B cell (primary cell): ENCODE data around the gene COG5. TPM values are rescaled to one million over a fixed set of nuclear protein-coding genes. Genes with fewer than 3 reads are reported as not detected.

ENCODE experiments used
- ATAC-seq: fragments of 200-7000 bp; cut with Tn5 transposase; one replicate; pipeline ENCODE4 v1.10.0; 2021; ENCODE audit warnings: low read depth, mild to moderate bottlenecking, moderate number of reproducible peaks, moderate library complexity
- CTCF ChIA-PET: fragments of 350-600 bp; sonication (Branson Sonifier 250); formaldehyde crosslinking; loops from one replicate; lab custom pipeline; 2021; ENCODE audit warnings: antibody characterized with exemption, inconsistent platforms; lab: Charles Lee
- POLR2A ChIA-PET: fragments of 350-600 bp; sonication (Branson Sonifier 250); formaldehyde crosslinking; loops from one replicate; lab custom pipeline; 2021; ENCODE audit warnings: antibody characterized with exemption; lab: Charles Lee
- DNase-seq: peaks from one replicate; pipeline ENCODE4 v3.0.0; 2013
- H2AFZ ChIP-seq: 2 replicates; pipeline ENCODE4 v1.6.1; 2012; ENCODE audit warnings: mild to moderate bottlenecking, low read depth, low read length; ENCODE audit not compliant: insufficient read depth, poor library complexity, severe bottlenecking
- H3K27ac ChIP-seq, 2 donors: 1 replicate in 1 of 2; 2 replicates in 1 of 2; pipeline ENCODE4 v1.5.1; 2012 to 2013; ENCODE audit warnings: low read length in 2 of 2, mild to moderate bottlenecking in 2 of 2, moderate library complexity in 1 of 2
- H3K27me3 ChIP-seq, 4 experiments: fragments of 200-600 bp in 1 of 4; sonication (generic) in 1 of 4; replicated peaks in 1 of 4; 1 replicate in 2 of 4; 2 replicates in 2 of 4; pipeline versions ENCODE4 v1.6.1 to v1.7.0; 2013 to 2016; ENCODE audit warnings: low read length in 3 of 4, mild to moderate bottlenecking in 2 of 4, mixed read lengths in 1 of 4, moderate library complexity in 1 of 4; ENCODE audit not compliant: insufficient read depth in 4 of 4, control insufficient read depth in 3 of 4; ENCODE audit errors: control extremely low read depth in 1 of 4
- H3K36me3 ChIP-seq, 2 experiments: replicated peaks in 1 of 2; 1 replicate in 1 of 2; 2 replicates in 1 of 2; pipeline versions ENCODE4 v1.6.1 to v1.7.1; 2013; ENCODE audit warnings: low read length in 1 of 2; ENCODE audit not compliant: insufficient read depth in 2 of 2, control insufficient read depth in 1 of 2; ENCODE audit errors: control extremely low read depth in 1 of 2, extremely low read depth in 1 of 2
- H3K4me1 ChIP-seq, 2 donors: fragments of 200-600 bp in 1 of 2; sonication (generic) in 1 of 2; 1 replicate in 1 of 2; 2 replicates in 1 of 2; pipeline versions ENCODE4 v1.5.1 to v1.6.1; 2013 to 2017; ENCODE audit warnings: low read length in 2 of 2; ENCODE audit not compliant: control insufficient read depth in 2 of 2, insufficient read depth in 2 of 2
- H3K4me2 ChIP-seq: replicated peaks from 2 replicates; pipeline ENCODE3; 2012; ENCODE audit warnings: mild to moderate bottlenecking, low read depth, low read length; ENCODE audit not compliant: poor library complexity, severe bottlenecking
- H3K4me3 ChIP-seq, 5 experiments: fragments of 200-600 bp in 1 of 5; sonication (generic) in 1 of 5; 1 replicate in 3 of 5; 2 replicates in 2 of 5; pipeline versions ENCODE4 v1.5.1 to v1.7.0; 2011 to 2016; ENCODE audit warnings: low read length in 4 of 5, mild to moderate bottlenecking in 4 of 5, low read depth in 2 of 5, control low read depth in 1 of 5, moderate library complexity in 1 of 5; ENCODE audit not compliant: insufficient read depth in 1 of 5; ENCODE audit errors: control extremely low read depth in 1 of 5, extremely low read depth in 1 of 5
- H3K79me2 ChIP-seq: fragments of 200-600 bp; sonication (generic); one replicate; pipeline ENCODE4 v1.6.0; 2016; ENCODE audit warnings: low read length; ENCODE audit not compliant: control insufficient read depth, insufficient read depth
- H3K9ac ChIP-seq: fragments of 200-600 bp; sonication (generic); 2 replicates; pipeline ENCODE4 v1.6.1; 2017; ENCODE audit warnings: mild to moderate bottlenecking, low read length, moderate library complexity
- H3K9me3 ChIP-seq, 3 donors: one replicate each; pipeline versions ENCODE4 v1.6.1 to v1.7.1; 2013; ENCODE audit warnings: low read length in 2 of 3; ENCODE audit not compliant: control insufficient read depth in 2 of 3, insufficient read depth in 1 of 3; ENCODE audit errors: control extremely low read depth in 1 of 3
- H4K20me1 ChIP-seq: 2 replicates; pipeline ENCODE4 v1.6.0; 2012; ENCODE audit warnings: mild to moderate bottlenecking, low read length; ENCODE audit not compliant: insufficient read depth, control insufficient read depth, poor library complexity, severe bottlenecking
- H3K27ac Mint-ChIP-seq: one replicate; pipeline ENCODE4 v1.8.0; 2021; ENCODE audit warnings: mixed read lengths
- H3K27me3 Mint-ChIP-seq: one replicate; pipeline ENCODE4 v1.8.0; 2021; ENCODE audit warnings: mixed read lengths
- H3K4me1 Mint-ChIP-seq: one replicate; pipeline ENCODE4 v1.8.0; 2021; ENCODE audit warnings: mixed read lengths
- H3K4me3 Mint-ChIP-seq: one replicate; pipeline ENCODE4 v1.8.0; 2021; ENCODE audit warnings: mixed read lengths
- H3K9me3 Mint-ChIP-seq: one replicate; pipeline ENCODE4 v1.8.0; 2022; ENCODE audit warnings: mixed read lengths; ENCODE audit not compliant: insufficient read depth
- EZH2 ChIP-seq: IDR thresholded peaks from 2 replicates; pipeline ENCODE4 v1.6.1; 2012; ENCODE audit warnings: borderline replicate concordance, low read depth, mild to moderate bottlenecking, moderate library complexity, low read length; ENCODE audit not compliant: insufficient read depth, poor library complexity, severe bottlenecking
- WGBS: methylation state at CpG from one replicate; pipeline ENCODE4 v1.1.5; 2013; ENCODE audit warnings: missing lambda C conversion rate; ENCODE audit not compliant: insufficient coverage; 5-methylcytosine and 5-hydroxymethylcytosine counted together
- intact Hi-C: fragments of 100-400 bp; cut with micrococcal nuclease; formaldehyde crosslinking; loops from one replicate; pipeline ENCODE4 v1.10.0; 2022
- polyA plus RNA-seq: library from polyadenylated mRNA; depleted of rRNA; stranded (reverse); fragments of >200 nt; gene quantifications from 2 replicates; pipeline ENCODE4 v1.2.3, GENCODE V29; 2012
- total RNA-seq, 2 donors: library from RNA; stranded (reverse); fragments of 120-200 nt in 1 of 2; gene quantifications; 1 replicate in 1 of 2; 2 replicates in 1 of 2; pipeline versions ENCODE4 v1.2.3 to v1.2.4, GENCODE V29; 2013 to 2022
- TF ChIP-seq, protein P1 (sequence below): fragments of 200-600 bp; IDR thresholded peaks from one replicate; pipeline ENCODE4 v1.8.0; 2022; ENCODE audit warnings: antibody characterized with exemption, mild to moderate bottlenecking

The COG5 gene
- total and polyA plus RNA-seq, 2 donors (not counting 1 experiment from before 2014, with no cell fraction given) = 7.0 to 73.0 TPM

DNA sequence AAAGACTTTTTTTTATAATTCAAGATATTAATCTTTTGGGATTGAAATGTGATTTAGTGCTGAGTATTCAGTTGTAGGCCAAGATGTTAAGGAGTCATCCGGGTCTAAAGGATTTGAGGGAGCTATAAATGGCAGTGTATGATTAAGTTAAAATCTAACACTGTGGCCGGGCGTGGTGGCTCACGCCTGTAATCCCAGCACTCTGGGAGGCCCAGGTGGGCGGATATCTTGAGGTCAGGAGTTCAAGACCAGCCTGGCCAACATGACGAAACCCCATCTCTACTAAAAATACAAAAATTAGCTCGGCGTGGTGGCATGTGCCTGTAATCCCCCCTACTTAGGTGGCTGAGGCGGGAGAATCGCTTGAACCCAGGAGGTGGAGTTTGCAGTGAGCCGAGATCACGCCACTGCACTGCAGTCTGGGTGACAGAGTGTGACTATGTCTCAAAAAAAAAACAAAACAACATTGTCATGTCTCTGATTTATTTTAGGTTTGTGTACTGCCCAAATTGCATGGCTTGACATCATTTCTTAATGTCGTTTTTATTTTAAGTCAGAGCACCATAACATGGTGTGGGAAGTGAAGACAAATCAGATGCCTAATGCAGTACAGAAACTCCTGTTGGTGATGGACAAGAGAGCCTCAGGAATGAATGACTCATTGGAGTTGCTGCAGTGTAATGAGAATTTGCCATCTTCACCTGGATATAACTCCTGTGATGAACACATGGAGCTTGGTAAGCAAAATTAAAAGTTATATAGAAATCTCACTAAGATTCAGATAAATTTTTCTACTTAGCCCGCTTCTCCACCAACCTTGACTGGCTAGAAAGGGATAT lies 384.2 kb downstream of the COG5 start:
- Histone ChIP-seq H2AFZ (no peak overlapping the region), H3K36me3 (peaks cover 0 to 47% of the 10 kb centered on the region in 2 experiments), H3K27me3 (no peaks in the 10 kb centered on the region), H3K4me2 (no peak overlapping the region), H3K79me2 (peaks cover 80% of the 10 kb centered on the region), H3K9me3 (no peaks in the 10 kb centered on the region), H3K9ac (no peak overlapping the region), H3K4me1 (peaks cover 6 to 8% of the 10 kb centered on the region in 2 donors), H4K20me1 (peaks cover 86% of the 10 kb centered on the region), H3K27ac (no peak overlapping the region), H3K4me3 (no peak overlapping the region)
- DNase-seq (no peak), ATAC-seq (no peak)
- CTCF ChIA-PET = interaction anchor here (1.1 to 2.4 kb wide), 3 partner anchors 11 to 27 kb away, joined by 3 to 13 read pairs (median 4); partner anchors contain the start of gene HBP1
- 90% methylated on average over 2 of the region's 14 CpGs for WGBS
- H3K27me3 Mint-ChIP-seq = no peaks in the 10 kb centered on the region
- intact Hi-C loops = no loop called here
- no peak overlapping the region for H3K27ac Mint-ChIP-seq
- peaks cover 28% of the 10 kb centered on the region for H3K4me1 Mint-ChIP-seq
- POLR2A ChIA-PET = no interaction called here
- H3K9me3 Mint-ChIP-seq = no peaks in the 10 kb centered on the region
- no peak for TF ChIP-seq EZH2
- TF ChIP-seq, protein P1, sequence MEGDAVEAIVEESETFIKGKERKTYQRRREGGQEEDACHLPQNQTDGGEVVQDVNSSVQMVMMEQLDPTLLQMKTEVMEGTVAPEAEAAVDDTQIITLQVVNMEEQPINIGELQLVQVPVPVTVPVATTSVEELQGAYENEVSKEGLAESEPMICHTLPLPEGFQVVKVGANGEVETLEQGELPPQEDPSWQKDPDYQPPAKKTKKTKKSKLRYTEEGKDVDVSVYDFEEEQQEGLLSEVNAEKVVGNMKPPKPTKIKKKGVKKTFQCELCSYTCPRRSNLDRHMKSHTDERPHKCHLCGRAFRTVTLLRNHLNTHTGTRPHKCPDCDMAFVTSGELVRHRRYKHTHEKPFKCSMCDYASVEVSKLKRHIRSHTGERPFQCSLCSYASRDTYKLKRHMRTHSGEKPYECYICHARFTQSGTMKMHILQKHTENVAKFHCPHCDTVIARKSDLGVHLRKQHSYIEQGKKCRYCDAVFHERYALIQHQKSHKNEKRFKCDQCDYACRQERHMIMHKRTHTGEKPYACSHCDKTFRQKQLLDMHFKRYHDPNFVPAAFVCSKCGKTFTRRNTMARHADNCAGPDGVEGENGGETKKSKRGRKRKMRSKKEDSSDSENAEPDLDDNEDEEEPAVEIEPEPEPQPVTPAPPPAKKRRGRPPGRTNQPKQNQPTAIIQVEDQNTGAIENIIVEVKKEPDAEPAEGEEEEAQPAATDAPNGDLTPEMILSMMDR = no peak
- H3K4me3 Mint-ChIP-seq = no peak overlapping the region
